Coronary artery (tissue), 2 donors: Measurements from ENCODE around the gene TSKS.

Experiments
- DNase-seq: peaks from one replicate; pipeline ENCODE4 v3.0.0-alpha.2; 2017; ENCODE audit warnings: low spot score
- H3K27ac ChIP-seq, 2 donors: fragments of 200-600 bp; sonication (generic); one replicate each; pipeline ENCODE4 v1.5.1; 2016 to 2019
- H3K4me3 ChIP-seq: fragments of 200-600 bp; sonication (generic); 2 replicates; pipeline ENCODE4 v1.5.1; 2016; ENCODE audit warnings: mild to moderate bottlenecking, moderate library complexity
- CTCF ChIP-seq: fragments of 200-600 bp; sonication (generic); IDR thresholded peaks from one replicate; pipeline ENCODE4 v1.5.1; 2019; ENCODE audit warnings: antibody characterized with exemption

Gene TSKS

GRCh38 chr19:49763230-49763629 is at the start of gene TSKS:
Gene TSKS, minus strand, starts transcription at chr19:49763306. Its CDS starts 59 bp downstream, at chr19:49763247.
- Histone ChIP-seq H3K27ac (peak within 1 kb of the TSS in 1 of 2 donors; percentile 81), H3K4me3 (no peak within 1 kb of the TSS)
- no peak for DNase-seq
- TF ChIP-seq CTCF, result no peak

- Histone ChIP-seq H3K27ac (peak overlapping the region; percentile 68 to 92), H3K4me3 (peak overlapping the region; percentile 82)
- DNase-seq, result no peak
- TF ChIP-seq CTCF, result no peak
Observed at GRCh38 chr19:49812452-49812996, 49.4 kb upstream of the TSKS start.

- DNase-seq, result no peak
- H3K4me3 ChIP-seq, result no peak overlapping the region
- no peak overlapping the region for H3K27ac ChIP-seq
- TF ChIP-seq CTCF, result no peak
Observed at GRCh38 chr19:49811328-49811727, 48.2 kb upstream of the TSKS start.

GRCh38 chr19:49809941-49810389 is 46.9 kb upstream of the TSKS start:
- peak overlapping the region; percentile 94 for H3K4me3 ChIP-seq
- no peak for TF ChIP-seq CTCF
- H3K27ac ChIP-seq, result peak overlapping the region; percentile 86 to 98
- no peak for DNase-seq

GRCh38 chr19:49809160-49809940 is 46.2 kb upstream of the TSKS start:
- Histone ChIP-seq H3K27ac (peak overlapping the region; percentile 86 to 98), H3K4me3 (peak overlapping the region; percentile 94)
- DNase-seq, result peak; percentile 87
- no peak for TF ChIP-seq CTCF

- TF ChIP-seq CTCF, result no peak
- H3K27ac ChIP-seq, result peak overlapping the region; percentile 86 to 98
- DNase-seq, result peak; percentile 95
- peak overlapping the region; percentile 94 for H3K4me3 ChIP-seq
Observed at GRCh38 chr19:49808711-49809159, 45.6 kb upstream of the TSKS start.
